Heart left ventricle (tissue), 16 donors: ENCODE results near the gene HOXD3. TPM values are rescaled to one million over a fixed set of nuclear protein-coding genes. Genes with fewer than 3 reads are reported as not detected.

Source experiments
- ATAC-seq, 4 donors: fragments of 200-7000 bp; cut with Tn5 transposase; one replicate each; pipeline ENCODE4 v1.9.1; 2020 to 2022; ENCODE audit warnings: moderate library complexity in 4 of 4, mild to moderate bottlenecking in 3 of 4, moderate number of reproducible peaks in 1 of 4
- DNase-seq, 5 donors: peaks; one replicate each; pipeline ENCODE4 v3.0.0-alpha.2; 2020
- H3K27ac ChIP-seq, 12 donors: fragments of 200-600 bp; sonication (generic) in 4 of 12; one replicate each; pipeline versions ENCODE4 v1.5.0 to v1.8.0; 2016 to 2022; ENCODE audit warnings: mild to moderate bottlenecking in 2 of 12
- H3K27me3 ChIP-seq, 9 donors: fragments of 200-600 bp; sonication (generic) in 2 of 9; one replicate each; pipeline versions ENCODE4 v1.5.1 to v1.8.0; 2016 to 2022; ENCODE audit warnings: mild to moderate bottlenecking in 3 of 9
- H3K36me3 ChIP-seq, 9 donors: fragments of 200-600 bp; sonication (generic) in 2 of 9; one replicate each; pipeline versions ENCODE4 v1.5.0 to v1.8.0; 2018 to 2022; ENCODE audit warnings: mild to moderate bottlenecking in 2 of 9
- H3K4me1 ChIP-seq, 12 donors: fragments of 200-600 bp; sonication (generic) in 4 of 12; one replicate each; pipeline versions ENCODE4 v1.5.0 to v1.8.0; 2016 to 2022; ENCODE audit warnings: mild to moderate bottlenecking in 3 of 12
- H3K4me3 ChIP-seq, 12 donors: fragments of 200-600 bp; sonication (generic) in 4 of 12; one replicate each; pipeline versions ENCODE4 v1.5.0 to v1.8.0; 2017 to 2022; ENCODE audit warnings: mild to moderate bottlenecking in 9 of 12, moderate library complexity in 4 of 12
- H3K9me3 ChIP-seq, 12 donors: fragments of 200-600 bp; sonication (generic) in 4 of 12; one replicate each; pipeline versions ENCODE4 v1.5.0 to v1.8.0; 2016 to 2022; ENCODE audit warnings: mild to moderate bottlenecking in 1 of 12
- CTCF ChIP-seq, 12 donors: fragments of 200-600 bp; sonication (generic) in 4 of 12; IDR thresholded peaks; one replicate each; pipeline versions ENCODE4 v1.5.0 to v1.8.0; 2018 to 2022; ENCODE audit warnings: antibody characterized with exemption in 12 of 12, mild to moderate bottlenecking in 5 of 12
- POLR2A ChIP-seq, 2 donors: fragments of 450-650 bp; IDR thresholded peaks; one replicate each; pipeline ENCODE4 v1.6.1; 2017; ENCODE audit warnings: antibody characterized with exemption in 2 of 2, mild to moderate bottlenecking in 2 of 2, moderate library complexity in 2 of 2
- WGBS, 4 donors: extraction: QIAGEN DNeasy Blood & Tissue Kit in 2 of 4; methylation state at CpG; one replicate each; pipeline versions ENCODE4 v1.1.5 to v1.1.7; 2013 to 2018; 5-methylcytosine and 5-hydroxymethylcytosine counted together
- intact Hi-C, 10 donors: fragments of 100-400 bp; cut with DNase I; formaldehyde crosslinking; loops; one replicate each; pipeline versions ENCODE4 v1.11.1 to v1.14.2; 2022
- polyA plus RNA-seq, 2 donors: library from polyadenylated mRNA; stranded (reverse); fragments of 200-250 nt; gene quantifications; one replicate each; pipeline ENCODE4 v1.2.3, GENCODE V29; 2013
- total RNA-seq, 9 donors: library from RNA; depleted of rRNA in 2 of 9; stranded (reverse); fragments of >200 nt in 2 of 9; fragmentation: NEBNext Ultra II Directional in 3 of 9; extraction: Animal tissue kit (Norgen Biotek cat#: 25700) in 3 of 9; gene quantifications; one replicate each; pipeline versions ENCODE4 v1.1.0 to v1.2.4, GENCODE V29; 2016 to 2023
- donor health status: ischemic (EF 13 %, LVEDD 7.1; RV severe dilation, severe dysfunction).
- donor health status: healthy with polysubstance abuse.
- donor health status: DM: no; HTN: yes; CAD: no.
- donor health status: DM: no; HTN: no; CAD: no.
- donor health status: ischemic (EF 25% LVEDD 6.9; RV normal size, moderate dysfunction).
- donor health status: ischemic (EF 25% LVEDD 5.7; RV mildly dilated, moderate dysfunction).
- donor health status: healthy.
- donor health status: DM: yes; HTN: yes; CAD: no.
- donor health status: ischemic (EF 35%, LVEDD 5.7; RV mildly dilated, moderate dysfunction).
- donor health status: nonischemic (EF 11% LVEDD 7.7; RV severe dilation, severe dysfunction).
- donor health status: DM: yes; HTN: yes; CAD: no.
- donor health status: PGD.
- donor health status: ischemic (EF 29% LVEDD 5.4; RV normal size, mild dysfunction).
- donor health status: nonischemic (EF 23%, LVEDD 6.1; RV moderate dilation, normal function).

The HOXD3 gene
- total and polyA plus RNA-seq, 11 donors, result 0.04 to 1.4 (median 0.52) TPM

GRCh38 chr2:176178038-176178756, 21.1 kb downstream of the HOXD3 start:
- Histone ChIP-seq H3K27me3 (peaks cover 35 to 100% (median 70%) of the 10 kb centered on the region in 9 donors), H3K4me3 (peak overlapping the region in 11 of 12 donors; percentile 5 to 54 (median 40)), H3K4me1 (peaks cover 0 to 19% (median 0%) of the 10 kb centered on the region in 12 donors), H3K36me3 (no peaks in the 10 kb centered on the region), H3K9me3 (no peaks in the 10 kb centered on the region), H3K27ac (peak overlapping the region in 4 of 12 donors; percentile 8 to 83 (median 69))
- WGBS, 4 donors, result 1 to 9% (median 3%) methylated on average over 17 to 68 of the region's 68 CpGs
- ATAC-seq (peak in 3 of 4 donors; percentile 29 to 59 (median 48)), DNase-seq (peak in 1 of 5 donors; percentile 66)
- TF ChIP-seq POLR2A (IDR thresholded peaks at IDR 0.05), result no peak
- TF ChIP-seq CTCF (IDR thresholded peaks at IDR 0.05), result no peak
- intact Hi-C loops, result loop anchor here in 2 of 10 donors (5.0 to 10.0 kb wide), 2 partner anchors 36 to 87 kb away; partner anchors contain the start of gene MTX2 (in 1 of the 2)

GRCh38 chr2:176178757-176179295, 21.7 kb downstream of the HOXD3 start:
- 19 to 26% (median 20%) methylated on average over 7 of the region's 7 CpGs for WGBS, 4 donors

GRCh38 chr2:176181551-176181950, 24.4 kb downstream of the HOXD3 start:
- Histone ChIP-seq H3K27ac (no peak overlapping the region), H3K4me3 (no peak overlapping the region), H3K4me1 (peaks cover 0 to 10% (median 0%) of the 10 kb centered on the region in 12 donors), H3K27me3 (peaks cover 15 to 98% (median 53%) of the 10 kb centered on the region in 9 donors), H3K36me3 (no peaks in the 10 kb centered on the region), H3K9me3 (no peaks in the 10 kb centered on the region)
- WGBS, 4 donors, result 71 to 81% (median 74%) methylated on average over 3 of the region's 3 CpGs
- no peak for ATAC-seq
- intact Hi-C loops, result no loop called here
- TF ChIP-seq CTCF (IDR thresholded peaks at IDR 0.05), result no peak
- no peak for DNase-seq

More at GRCh38 chr2:176178757-176179295, 21.7 kb downstream of the HOXD3 start:
- TF ChIP-seq CTCF (IDR thresholded peaks at IDR 0.05) (no peak), POLR2A (IDR thresholded peaks at IDR 0.05) (no peak)
- Histone ChIP-seq H3K27me3 (peaks cover 29 to 99% (median 64%) of the 10 kb centered on the region in 9 donors), H3K27ac (peak overlapping the region in 3 of 12 donors; percentile 62 to 83 (median 76)), H3K4me3 (peak overlapping the region in 9 of 12 donors; percentile 32 to 54 (median 40)), H3K36me3 (no peaks in the 10 kb centered on the region), H3K4me1 (peaks cover 0 to 19% (median 0%) of the 10 kb centered on the region in 12 donors), H3K9me3 (no peaks in the 10 kb centered on the region)
- ATAC-seq, result peak in 1 of 4 donors; percentile 24
- intact Hi-C loops, result loop anchor here in 2 of 10 donors (5.0 to 10.0 kb wide), 2 partner anchors 37 to 86 kb away; partner anchors contain the start of gene MTX2 (in 1 of the 2)
- DNase-seq, result no peak

GRCh38 chr2:176182671-176183070, 25.6 kb downstream of the HOXD3 start:
- Histone ChIP-seq H3K4me1 (peaks cover 0 to 13% (median 2%) of the 10 kb centered on the region in 12 donors), H3K4me3 (no peak overlapping the region)
- WGBS, 4 donors, result 84 to 90% (median 87%) methylated on average over 3 of the region's 3 CpGs

More at GRCh38 chr2:176182671-176183070, 25.6 kb downstream of the HOXD3 start:
- Histone ChIP-seq H3K9me3 (no peaks in the 10 kb centered on the region), H3K27me3 (peaks cover 13 to 98% (median 54%) of the 10 kb centered on the region in 9 donors), H3K27ac (no peak overlapping the region), H3K36me3 (no peaks in the 10 kb centered on the region)
- TF ChIP-seq CTCF (IDR thresholded peaks at IDR 0.05) (no peak), POLR2A (IDR thresholded peaks at IDR 0.05) (no peak)
- intact Hi-C loops, result no loop called here
- no peak for DNase-seq
- no peak for ATAC-seq
